ENCODE data around the gene AFAP1L2.

The AFAP1L2 gene

GRCh38 chr10:114258274-114258840 lies 145.9 kb downstream of the AFAP1L2 start:
- no peak for DNase-seq

- no peak for DNase-seq
These were observed 146.8 kb downstream of the AFAP1L2 start for GRCh38 chr10:114257498-114257897.

- DNase-seq = no peak
These were observed 147.5 kb downstream of the AFAP1L2 start for GRCh38 chr10:114256822-114257221.

DNA sequence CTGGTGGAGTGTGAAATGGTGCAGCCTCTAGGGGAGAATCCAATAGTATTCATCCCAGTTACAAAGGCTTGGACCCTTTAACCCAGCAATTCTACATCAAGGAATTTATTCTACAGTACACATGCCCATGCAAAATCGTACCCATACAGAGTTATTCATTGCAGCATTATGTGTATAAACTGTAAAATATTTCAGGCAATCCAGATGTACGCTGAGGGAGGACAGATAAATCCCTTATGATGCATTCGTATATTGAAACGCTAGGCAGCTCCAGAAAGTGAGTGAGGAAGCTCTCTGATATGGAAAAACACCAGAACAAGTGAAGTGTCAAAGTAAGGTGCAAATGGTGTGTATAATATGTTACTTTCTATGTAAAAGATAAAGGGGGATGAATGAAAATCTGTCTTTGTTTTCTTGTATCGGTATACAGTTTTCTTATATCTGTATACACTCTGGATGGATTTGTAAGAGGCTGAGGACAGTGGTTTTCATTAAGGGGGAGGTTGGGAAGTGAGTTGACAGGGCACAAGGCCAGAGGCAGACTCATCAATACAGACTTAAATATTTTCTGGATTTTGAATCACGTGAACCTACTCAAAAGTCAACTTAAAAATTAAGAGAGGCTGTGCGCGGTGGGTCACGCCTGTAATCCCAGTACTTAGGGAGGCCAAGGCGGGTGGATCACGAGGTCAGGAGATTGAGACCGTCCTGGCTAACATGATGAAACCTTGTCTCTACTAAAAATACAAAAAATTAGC lies 148.1 kb downstream of the AFAP1L2 start:
- DNase-seq = no peak

DNA sequence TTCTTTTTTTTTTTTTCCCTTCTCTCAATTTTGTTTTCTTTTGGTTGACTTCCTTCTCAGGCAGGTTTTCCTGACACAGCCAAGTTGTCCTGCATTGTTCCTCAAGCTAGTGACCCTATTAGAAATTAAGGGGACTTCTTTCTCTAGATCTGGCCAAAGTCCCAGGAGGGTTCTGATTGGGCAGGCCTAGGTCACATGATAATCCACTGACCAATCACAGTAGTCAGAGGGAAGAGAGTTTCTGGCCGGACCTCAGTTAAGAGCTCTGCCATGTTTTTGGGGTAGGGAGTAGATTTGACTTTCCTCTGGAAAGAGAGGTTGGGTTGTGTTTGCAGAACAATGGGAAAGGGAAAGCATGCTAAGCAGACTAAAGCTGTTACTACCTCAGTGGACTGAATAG lies 149.1 kb downstream of the AFAP1L2 start:
- DNase-seq = no peak

- DNase-seq = no peak
These were observed 151.4 kb downstream of the AFAP1L2 start for GRCh38 chr10:114252883-114253282.

- DNase-seq = no peak
These were observed 152.2 kb downstream of the AFAP1L2 start for GRCh38 chr10:114252092-114252491.

DNA sequence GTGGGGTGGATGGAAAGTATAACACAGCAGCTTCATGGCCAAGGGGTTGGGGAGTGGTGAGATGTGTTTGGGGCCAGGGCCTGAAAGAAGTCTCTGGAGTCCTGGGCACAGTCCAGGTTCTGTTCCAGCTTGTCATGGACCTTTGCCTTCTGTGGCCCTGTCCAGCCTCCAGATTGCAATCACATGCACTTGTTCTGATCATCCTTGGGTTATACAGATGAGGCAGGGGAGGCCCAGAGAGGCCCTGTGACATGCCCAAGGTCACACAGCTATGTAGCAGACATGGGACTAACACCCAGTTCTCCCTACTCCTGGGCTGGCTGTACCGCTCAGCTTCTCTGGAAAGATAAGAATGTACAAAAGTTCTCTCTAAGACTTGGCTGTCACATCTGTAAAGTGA lies 153.6 kb downstream of the AFAP1L2 start:
- no peak for DNase-seq

GRCh38 chr10:114250236-114250635 lies 154.1 kb downstream of the AFAP1L2 start:
- no peak for DNase-seq

- no peak for DNase-seq
These were observed 157.5 kb downstream of the AFAP1L2 start for GRCh38 chr10:114246679-114247305.

DNA sequence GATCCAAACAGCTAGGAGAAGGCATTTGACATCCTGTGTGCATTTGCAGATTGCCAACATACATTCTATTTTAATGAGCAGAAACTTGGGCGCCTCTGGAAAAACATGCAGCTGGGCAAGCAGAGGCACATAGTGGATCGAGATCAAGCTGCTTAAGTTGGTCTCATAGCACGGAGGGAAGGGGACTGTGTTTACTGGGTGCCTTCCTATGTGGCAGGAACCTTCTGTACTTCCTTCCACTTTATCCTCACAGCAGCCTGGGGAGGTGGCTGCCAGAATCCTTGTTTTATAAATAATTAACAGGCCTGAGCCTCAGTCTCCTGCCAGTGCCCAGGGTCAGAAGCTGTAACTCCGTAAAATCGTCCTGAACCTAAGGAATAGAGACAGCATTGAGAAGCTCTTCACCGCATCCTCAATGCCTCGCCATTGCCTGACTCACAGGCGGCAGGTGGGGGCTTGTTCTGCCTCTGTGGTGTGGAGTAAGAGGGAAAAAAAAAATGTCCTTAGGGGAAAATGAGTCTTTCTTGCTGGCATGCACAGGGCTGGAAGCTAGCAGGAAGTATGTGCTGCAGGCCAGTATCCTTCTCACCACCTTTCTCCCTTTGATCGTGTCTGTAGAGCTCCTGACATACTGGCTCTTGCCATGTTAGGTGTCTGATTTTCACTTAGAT lies 159.0 kb downstream of the AFAP1L2 start:
- DNase-seq = no peak
